ENCODE results near the gene TET3.

Gene TET3

GRCh38 chr2:73965053-73965452 lies 19.7 kb upstream of the TET3 start:
- no peak for DNase-seq

- no peak for DNase-seq
Observed at GRCh38 chr2:73968357-73968937, 16.3 kb upstream of the TET3 start.

GRCh38 chr2:73969356-73969755 lies 15.4 kb upstream of the TET3 start:
- DNase-seq, result peak; percentile 31

GRCh38 chr2:73970141-73970803 lies 14.4 kb upstream of the TET3 start:
- no peak for DNase-seq

- peak; percentile 47 for DNase-seq
Observed at GRCh38 chr2:73970850-73971471, 13.7 kb upstream of the TET3 start.

- no peak for DNase-seq
Observed at GRCh38 chr2:73971722-73972121, 13.0 kb upstream of the TET3 start.

GRCh38 chr2:73972846-73973245 lies 11.9 kb upstream of the TET3 start:
- no peak for DNase-seq

- DNase-seq, result no peak
Observed at GRCh38 chr2:73975731-73976130, 9.0 kb upstream of the TET3 start.

GRCh38 chr2:73976803-73977202 lies 7.9 kb upstream of the TET3 start:
- DNase-seq, result no peak

GRCh38 chr2:73977466-73977865 lies 7.2 kb upstream of the TET3 start:
- no peak for DNase-seq

GRCh38 chr2:73979021-73979420 lies 5.7 kb upstream of the TET3 start:
- DNase-seq, result peak; percentile 80

GRCh38 chr2:73979686-73980085 lies 5.0 kb upstream of the TET3 start:
- no peak for DNase-seq

- DNase-seq, result no peak
Observed at GRCh38 chr2:73980566-73980965, 4.1 kb upstream of the TET3 start.

GRCh38 chr2:73981081-73982001 lies 3.4 kb upstream of the TET3 start:
- DNase-seq, result peak; percentile 55

GRCh38 chr2:73982140-73982617 lies 2.5 kb upstream of the TET3 start:
- no peak for DNase-seq

- no peak for DNase-seq
Observed at GRCh38 chr2:73983322-73984202, 1.1 kb upstream of the TET3 start.

GRCh38 chr2:73984922-73985307 lies 205 bp downstream of the TET3 start:
- peak; percentile 61 for DNase-seq

- peak; percentile 58 for DNase-seq
Observed at GRCh38 chr2:73985308-73986084, 786 bp downstream of the TET3 start.

- DNase-seq, result peak; percentile 31
Observed at GRCh38 chr2:73986085-73986681, 1.5 kb downstream of the TET3 start.

GRCh38 chr2:73987109-73987947 lies 2.6 kb downstream of the TET3 start:
- peak; percentile 31 for DNase-seq
